Stomach (tissue), 9 donors: Measurements from ENCODE around the gene GRIFIN. TPM values are rescaled to one million over a fixed set of nuclear protein-coding genes. Genes with fewer than 3 reads are reported as not detected.

ENCODE experiments used
- DNase-seq, 2 donors: peaks; one replicate each; pipeline versions ENCODE4 v3.0.0 to v3.0.0-alpha.2; 2013 to 2019
- H3K27ac ChIP-seq, 5 donors: fragments of 200-600 bp in 4 of 5; sonication (generic) in 4 of 5; one replicate each; pipeline ENCODE4 v1.5.1; 2013 to 2019; ENCODE audit warnings: mild to moderate bottlenecking in 1 of 5, moderate library complexity in 1 of 5
- H3K27me3 ChIP-seq, 3 donors: fragments of 200-600 bp; sonication (generic); one replicate each; pipeline ENCODE4 v1.5.1; 2017 to 2019; ENCODE audit warnings: mixed run types in 1 of 3
- H3K36me3 ChIP-seq, 4 donors: fragments of 200-600 bp; sonication (generic); 1 replicate in 3 of 4; 2 replicates in 1 of 4; pipeline ENCODE4 v1.5.1; 2016 to 2019
- H3K4me1 ChIP-seq, 4 donors: fragments of 200-600 bp; sonication (generic); one replicate each; pipeline ENCODE4 v1.5.1; 2016 to 2019
- H3K4me3 ChIP-seq, 4 donors: fragments of 200-600 bp; sonication (generic) in 3 of 4; one replicate each; pipeline ENCODE4 v1.5.1; 2016 to 2019; ENCODE audit warnings: mild to moderate bottlenecking in 1 of 4
- H3K9me3 ChIP-seq, 4 donors: fragments of 200-600 bp; sonication (generic); one replicate each; pipeline ENCODE4 v1.5.1; 2016 to 2019
- EP300 ChIP-seq: sonication (generic); formaldehyde crosslinking; IDR thresholded peaks from one replicate; pipeline ENCODE4 v1.6.1; 2017; ENCODE audit warnings: antibody characterized with exemption
- POLR2A ChIP-seq, 4 donors: fragments of 450-650 bp; IDR thresholded peaks; one replicate each; pipeline ENCODE4 v1.6.1; 2016; ENCODE audit warnings: antibody characterized with exemption in 4 of 4, control low read depth in 2 of 4, mild to moderate bottlenecking in 1 of 4, moderate library complexity in 1 of 4
- POLR2AphosphoS5 ChIP-seq, 3 donors: sonication (generic); formaldehyde crosslinking; IDR thresholded peaks; one replicate each; pipeline ENCODE4 v1.6.1; 2016; ENCODE audit warnings: antibody characterized with exemption in 3 of 3
- WGBS, 5 donors: extraction: QIAGEN DNeasy Blood & Tissue Kit in 3 of 5; methylation state at CpG; one replicate each; pipeline versions ENCODE4 v1.1.5 to v1.1.7; 2013 to 2018; 5-methylcytosine and 5-hydroxymethylcytosine counted together
- intact Hi-C: fragments of 100-400 bp; cut with DNase I; formaldehyde crosslinking; loops from one replicate; pipeline ENCODE4 v1.15.1; 2023; ENCODE audit warnings: low total_unique reads
- polyA plus RNA-seq, 3 donors: library from polyadenylated mRNA; stranded (reverse); fragments of 200-250 nt; gene quantifications; one replicate each; pipeline ENCODE4 v1.2.3, GENCODE V29; 2013
- total RNA-seq, 5 donors: library from RNA; depleted of rRNA; stranded (reverse); fragments of >200 nt; gene quantifications; one replicate each; pipeline versions ENCODE4 v1.1.0 to v1.2.3, GENCODE V29; 2014 to 2016
- TF ChIP-seq, protein P1 (sequence below), 7 experiments: fragments of 450-650 bp in 4 of 7; fragments of 200-600 bp in 3 of 7; sonication (generic) in 3 of 7; IDR thresholded peaks; one replicate each; pipeline ENCODE4 v1.5.1; 2016 to 2019; ENCODE audit warnings: antibody characterized with exemption in 7 of 7, control low read depth in 2 of 7, mild to moderate bottlenecking in 1 of 7
- donor health status: healthy with polysubstance abuse.
- donor health status: Bipolar disorder and iron deficiency.
- donor health status: healthy.

Gene GRIFIN
- total and polyA plus RNA-seq, 8 donors: not detected

DNA sequence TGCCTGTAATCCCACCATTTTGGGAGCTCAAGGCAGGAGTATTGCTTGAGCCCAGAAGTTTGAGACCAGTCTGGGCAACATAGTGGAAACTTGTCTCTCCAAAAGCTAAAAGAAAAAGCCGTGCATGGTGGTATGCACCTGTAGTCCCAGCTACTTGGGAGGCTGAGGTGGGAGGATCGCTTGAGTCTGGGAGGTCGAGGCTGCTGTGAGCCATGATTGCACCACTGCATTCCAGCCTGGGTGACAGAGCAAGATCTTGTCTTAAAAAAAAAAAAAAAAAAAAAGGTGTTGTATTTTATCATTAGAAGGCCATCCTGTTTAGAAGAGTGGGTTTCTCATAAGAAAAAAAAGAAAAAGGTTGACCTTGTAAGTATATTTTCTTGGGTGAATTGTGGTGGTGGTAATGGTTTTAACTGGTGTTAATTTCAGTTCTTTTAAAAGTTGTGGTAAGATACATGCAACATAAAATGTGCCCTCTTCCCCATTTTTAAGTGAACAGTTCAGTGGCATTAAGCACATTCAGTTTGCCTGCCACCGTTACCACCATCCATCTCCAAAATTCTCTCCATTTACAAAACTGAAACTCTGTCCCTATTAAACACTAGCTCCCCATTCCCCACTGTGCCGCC lies 34.7 kb downstream of the GRIFIN start:
- Histone ChIP-seq H3K9me3 (no peaks in the 10 kb centered on the region), H3K27ac (no peak overlapping the region), H3K4me3 (no peak overlapping the region), H3K27me3 (no peaks in the 10 kb centered on the region), H3K4me1 (peaks cover 6 to 28% (median 21%) of the 10 kb centered on the region in 4 donors), H3K36me3 (peaks cover 0 to 41% (median 25%) of the 10 kb centered on the region in 4 donors)
- 91 to 96% (median 94%) methylated on average over 5 of the region's 5 CpGs for WGBS, 5 donors
- TF ChIP-seq POLR2A (IDR thresholded peaks at IDR 0.05) (no peak), EP300 (no peak), POLR2AphosphoS5 (IDR thresholded peaks at IDR 0.05) (no peak)
- TF ChIP-seq, protein P1, sequence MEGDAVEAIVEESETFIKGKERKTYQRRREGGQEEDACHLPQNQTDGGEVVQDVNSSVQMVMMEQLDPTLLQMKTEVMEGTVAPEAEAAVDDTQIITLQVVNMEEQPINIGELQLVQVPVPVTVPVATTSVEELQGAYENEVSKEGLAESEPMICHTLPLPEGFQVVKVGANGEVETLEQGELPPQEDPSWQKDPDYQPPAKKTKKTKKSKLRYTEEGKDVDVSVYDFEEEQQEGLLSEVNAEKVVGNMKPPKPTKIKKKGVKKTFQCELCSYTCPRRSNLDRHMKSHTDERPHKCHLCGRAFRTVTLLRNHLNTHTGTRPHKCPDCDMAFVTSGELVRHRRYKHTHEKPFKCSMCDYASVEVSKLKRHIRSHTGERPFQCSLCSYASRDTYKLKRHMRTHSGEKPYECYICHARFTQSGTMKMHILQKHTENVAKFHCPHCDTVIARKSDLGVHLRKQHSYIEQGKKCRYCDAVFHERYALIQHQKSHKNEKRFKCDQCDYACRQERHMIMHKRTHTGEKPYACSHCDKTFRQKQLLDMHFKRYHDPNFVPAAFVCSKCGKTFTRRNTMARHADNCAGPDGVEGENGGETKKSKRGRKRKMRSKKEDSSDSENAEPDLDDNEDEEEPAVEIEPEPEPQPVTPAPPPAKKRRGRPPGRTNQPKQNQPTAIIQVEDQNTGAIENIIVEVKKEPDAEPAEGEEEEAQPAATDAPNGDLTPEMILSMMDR (IDR thresholded peaks at IDR 0.05): no peak
- intact Hi-C loops: no loop called here
- no peak for DNase-seq

DNA sequence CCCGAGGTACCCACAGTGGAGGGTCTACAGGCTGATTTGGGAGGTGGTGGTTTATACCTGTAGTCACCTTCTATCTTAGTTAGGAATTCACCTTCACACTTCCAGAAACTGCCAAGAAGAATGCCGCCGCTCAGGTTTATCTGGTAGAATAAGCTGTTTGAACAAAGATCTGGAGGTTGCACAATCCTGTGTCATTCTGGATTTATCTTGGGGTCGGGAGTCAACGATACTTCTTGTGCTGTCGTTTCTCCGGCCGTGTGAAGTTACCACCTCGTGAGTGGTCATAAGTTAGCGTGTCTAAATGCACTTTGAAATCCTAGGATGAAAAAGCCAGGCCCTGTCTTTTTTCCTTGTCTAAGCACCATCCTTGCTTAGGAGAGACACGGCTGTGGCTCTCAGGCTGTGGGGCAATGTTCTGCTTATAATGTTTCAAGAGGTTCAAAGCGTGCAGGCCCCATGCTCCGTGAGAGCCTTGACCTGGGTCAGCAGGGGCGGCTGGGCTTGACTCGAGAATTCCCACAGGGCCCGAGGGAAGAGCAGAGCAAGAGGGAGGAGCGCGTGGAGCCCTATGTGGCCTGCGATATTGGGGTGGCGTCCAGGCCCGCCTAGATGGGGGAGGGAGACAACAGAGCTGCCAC lies 35.5 kb downstream of the GRIFIN start:
- H3K27me3 ChIP-seq: no peaks in the 10 kb centered on the region
- no peak overlapping the region for H3K4me3 ChIP-seq
- peak overlapping the region in 1 of 5 donors; percentile 15 for H3K27ac ChIP-seq
- TF ChIP-seq POLR2A (IDR thresholded peaks at IDR 0.05) (no peak), POLR2AphosphoS5 (IDR thresholded peaks at IDR 0.05) (peak in 1 of 3 donors; percentile 28)
- H3K4me1 ChIP-seq: peaks cover 6 to 28% (median 21%) of the 10 kb centered on the region in 4 donors
- intact Hi-C loops: no loop called here
- H3K36me3 ChIP-seq: peaks cover 4 to 41% (median 34%) of the 10 kb centered on the region in 4 donors
- WGBS, 5 donors: 48 to 65% (median 50%) methylated on average over 19 to 21 of the region's 21 CpGs
- DNase-seq: peak; percentile 65 to 86
- no peaks in the 10 kb centered on the region for H3K9me3 ChIP-seq

DNA sequence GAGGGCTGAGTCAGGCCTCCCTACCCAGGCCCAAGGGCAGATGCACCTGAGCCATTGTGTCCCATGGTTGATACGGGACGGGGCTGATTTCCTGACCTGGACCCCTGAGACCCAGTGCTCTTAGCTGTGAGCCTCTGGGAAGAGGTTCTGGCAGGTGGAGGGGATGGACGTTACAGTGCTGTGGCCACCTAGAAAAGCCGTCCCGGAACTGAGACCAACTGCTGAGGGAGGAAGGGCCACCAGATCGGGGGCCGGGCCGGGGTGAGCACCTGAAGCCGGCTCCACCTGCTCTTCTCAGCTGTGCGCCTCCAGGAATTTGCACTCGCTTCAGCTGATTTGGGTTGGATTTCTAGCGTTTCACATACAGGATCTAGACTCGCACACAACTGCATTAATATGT lies 37.4 kb downstream of the GRIFIN start:
- no peak overlapping the region for H3K27ac ChIP-seq

DNA sequence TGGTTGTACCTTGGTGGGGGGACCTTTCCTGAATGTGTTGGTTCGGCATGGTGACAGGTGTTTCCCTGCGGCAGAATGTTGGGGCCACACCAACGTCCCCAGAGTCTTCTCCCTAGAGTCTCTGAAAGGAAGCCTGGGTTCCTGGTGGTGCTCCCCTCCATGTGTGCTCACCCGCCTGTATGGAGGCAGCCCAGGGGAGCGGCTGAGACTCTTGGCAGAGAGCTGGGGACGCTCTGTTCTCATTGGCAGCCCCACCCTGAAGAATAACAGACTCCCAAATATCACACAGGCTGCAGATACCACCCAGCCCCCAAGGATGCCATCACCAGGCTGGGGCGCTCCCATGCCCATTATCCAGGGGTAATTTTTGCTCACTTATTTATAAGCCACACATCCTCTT lies 38.0 kb downstream of the GRIFIN start:
- H3K4me1 ChIP-seq: peaks cover 6 to 28% (median 17%) of the 10 kb centered on the region in 4 donors
- no peak for TF ChIP-seq EP300
- intact Hi-C loops: no loop called here
- H3K9me3 ChIP-seq: no peaks in the 10 kb centered on the region
- H3K4me3 ChIP-seq: no peak overlapping the region
- no peak for DNase-seq
- peaks cover 23 to 58% (median 55%) of the 10 kb centered on the region in 4 donors for H3K36me3 ChIP-seq
- 78 to 100% (median 84%) methylated on average over 1 to 7 of the region's 7 CpGs for WGBS, 5 donors
- no peak overlapping the region for H3K27ac ChIP-seq
- H3K27me3 ChIP-seq: no peaks in the 10 kb centered on the region

More for the DNA sequence above, 37.4 kb downstream of the GRIFIN start:
- no peak overlapping the region for H3K4me3 ChIP-seq
- DNase-seq: no peak
- H3K27me3 ChIP-seq: no peaks in the 10 kb centered on the region
- H3K36me3 ChIP-seq: peaks cover 17 to 56% (median 52%) of the 10 kb centered on the region in 4 donors
- H3K4me1 ChIP-seq: peaks cover 6 to 28% (median 17%) of the 10 kb centered on the region in 4 donors
- WGBS, 5 donors: 95 to 99% (median 96%) methylated on average over 12 to 13 of the region's 13 CpGs
- no peaks in the 10 kb centered on the region for H3K9me3 ChIP-seq
- intact Hi-C loops: no loop called here
- TF ChIP-seq, protein P1 (IDR thresholded peaks at IDR 0.05): no peak
- no peak for TF ChIP-seq POLR2AphosphoS5 (IDR thresholded peaks at IDR 0.05)
- TF ChIP-seq POLR2A (IDR thresholded peaks at IDR 0.05): no peak
- TF ChIP-seq EP300: no peak

DNA sequence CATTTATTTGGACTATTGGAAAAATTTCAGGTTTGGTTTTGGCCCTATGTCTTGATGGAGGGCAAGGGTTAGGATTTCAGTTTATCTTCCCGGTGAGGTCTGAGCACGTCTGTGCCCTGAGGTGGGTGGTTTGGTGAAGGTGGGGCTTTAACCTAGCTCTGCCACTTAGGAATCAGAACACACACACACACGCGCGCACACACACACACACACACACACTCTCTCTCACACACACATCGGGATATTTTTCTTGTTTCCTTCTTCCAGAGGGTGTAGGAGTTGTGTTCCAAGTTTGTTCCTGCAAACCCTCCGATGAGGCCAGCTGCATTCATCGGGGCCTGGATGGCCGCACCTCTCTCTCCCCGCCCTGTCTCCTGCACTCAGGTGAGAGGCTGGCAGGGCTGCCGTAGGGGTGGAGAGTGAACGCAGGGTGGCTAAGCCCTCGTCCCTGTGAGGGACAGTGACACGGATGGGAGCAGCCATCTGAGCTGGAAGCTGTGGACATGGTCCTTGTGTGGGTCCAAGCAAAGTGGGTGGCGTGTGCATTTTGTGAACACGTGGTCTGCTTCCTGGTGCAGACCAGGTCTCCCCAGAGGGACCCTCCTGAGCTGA lies 38.6 kb downstream of the GRIFIN start:
- H3K36me3 ChIP-seq: peaks cover 28 to 60% (median 59%) of the 10 kb centered on the region in 4 donors
- H3K9me3 ChIP-seq: no peaks in the 10 kb centered on the region
- intact Hi-C loops: no loop called here
- DNase-seq: peak in 1 of 2 donors; percentile 44
- no peaks in the 10 kb centered on the region for H3K27me3 ChIP-seq
- H3K4me3 ChIP-seq: no peak overlapping the region
- TF ChIP-seq, protein P1 (IDR thresholded peaks at IDR 0.05): no peak
- WGBS, 5 donors: 54 to 68% (median 59%) methylated on average over 13 to 16 of the region's 16 CpGs
- H3K4me1 ChIP-seq: peaks cover 6 to 28% (median 17%) of the 10 kb centered on the region in 4 donors
- H3K27ac ChIP-seq: no peak overlapping the region
